Esophagus muscularis mucosa (tissue), 4 donors: Measurements from ENCODE around the gene KAZN. TPM values are rescaled to one million over a fixed set of nuclear protein-coding genes. Genes with fewer than 3 reads are reported as not detected.

ENCODE experiments used
- DNase-seq: peaks from one replicate; pipeline ENCODE4 v3.0.0-alpha.2; 2017; ENCODE audit errors: extremely low spot score
- H3K27ac ChIP-seq, 4 donors: fragments of 200-600 bp; sonication (generic); replicated peaks in 1 of 4; 1 replicate in 3 of 4; 2 replicates in 1 of 4; pipeline ENCODE4 v1.5.1; 2016 to 2019; ENCODE audit warnings: mild to moderate bottlenecking in 1 of 4
- H3K27me3 ChIP-seq, 4 donors: fragments of 200-600 bp; sonication (generic); one replicate each; pipeline versions ENCODE4 v1.5.1 to v1.6.0; 2016 to 2019
- H3K36me3 ChIP-seq, 4 donors: fragments of 200-600 bp; sonication (generic); one replicate each; pipeline ENCODE4 v1.5.1; 2016 to 2019
- H3K4me1 ChIP-seq, 4 donors: fragments of 200-600 bp; sonication (generic); one replicate each; pipeline ENCODE4 v1.5.1; 2016 to 2019
- H3K4me3 ChIP-seq, 4 donors: fragments of 200-600 bp; sonication (generic); 1 replicate in 2 of 4; 2 replicates in 2 of 4; pipeline ENCODE4 v1.5.1; 2016 to 2019; ENCODE audit warnings: mild to moderate bottlenecking in 4 of 4, moderate library complexity in 1 of 4
- H3K9me3 ChIP-seq, 4 donors: fragments of 200-600 bp; sonication (generic); 1 replicate in 3 of 4; 2 replicates in 1 of 4; pipeline ENCODE4 v1.5.1; 2016 to 2019
- CTCF ChIP-seq, 3 experiments: fragments of 200-600 bp in 2 of 3; fragments of 450-650 bp in 1 of 3; sonication (generic) in 2 of 3; IDR thresholded peaks; one replicate each; pipeline ENCODE4 v1.5.1; 2017 to 2019; ENCODE audit warnings: antibody characterized with exemption in 3 of 3, mild to moderate bottlenecking in 2 of 3, moderate library complexity in 1 of 3
- EP300 ChIP-seq: sonication (generic); formaldehyde crosslinking; IDR thresholded peaks from one replicate; pipeline ENCODE4 v1.6.1; 2017; ENCODE audit warnings: antibody characterized with exemption
- POLR2A ChIP-seq: fragments of 450-650 bp; IDR thresholded peaks from one replicate; pipeline ENCODE4 v1.6.1; 2017; ENCODE audit warnings: antibody characterized with exemption, moderate library complexity, mild to moderate bottlenecking, low read depth
- POLR2AphosphoS5 ChIP-seq, 2 donors: sonication (generic); formaldehyde crosslinking; IDR thresholded peaks; one replicate each; pipeline ENCODE4 v1.6.1; 2017; ENCODE audit warnings: antibody characterized with exemption in 2 of 2
- WGBS: methylation state at CpG from one replicate; pipeline ENCODE4 v1.1.5; 2018; 5-methylcytosine and 5-hydroxymethylcytosine counted together
- intact Hi-C: fragments of 100-400 bp; cut with DNase I; formaldehyde crosslinking; loops from one replicate; pipeline ENCODE4 v1.15.1; 2023
- total RNA-seq, 4 donors: library from RNA; depleted of rRNA; stranded (reverse); fragments of >200 nt; gene quantifications; one replicate each; pipeline versions ENCODE4 v1.1.0 to v1.2.1, GENCODE V29; 2016

KAZN gene
- total RNA-seq, 4 donors from 2014 or later = 9.9 to 14.1 (median 11.9) TPM

GRCh38 chr1:14602136-14602535 is 3.7 kb downstream of the KAZN start:
- H3K27me3 ChIP-seq = peaks cover 8 to 65% (median 21%) of the 10 kb centered on the region in 4 donors
- H3K4me3 ChIP-seq = peak overlapping the region in 1 of 4 donors; percentile 30
- DNase-seq = peak; percentile 94

GRCh38 chr1:14603645-14604044 is 5.2 kb downstream of the KAZN start:
- Histone ChIP-seq H3K4me1 (peaks cover 0 to 23% (median 20%) of the 10 kb centered on the region in 4 donors), H3K36me3 (no peaks in the 10 kb centered on the region), H3K27me3 (peaks cover 4 to 54% (median 10%) of the 10 kb centered on the region in 4 donors), H3K4me3 (no peak overlapping the region), H3K27ac (no peak overlapping the region), H3K9me3 (no peaks in the 10 kb centered on the region)
- DNase-seq = no peak
- no peak for TF ChIP-seq CTCF (IDR thresholded peaks at IDR 0.05)
- no peak for TF ChIP-seq EP300
- TF ChIP-seq POLR2A = no peak
- no peak for TF ChIP-seq POLR2AphosphoS5 (IDR thresholded peaks at IDR 0.05)
- WGBS = 82% methylated on average over 2 of the region's 2 CpGs
- intact Hi-C loops = loop anchor here (5.0 kb wide), 1 partner anchor 424 kb away; no protein-coding TSS in a partner anchor

More at GRCh38 chr1:14602136-14602535, 3.7 kb downstream of the KAZN start:
- WGBS = 19% methylated on average over 9 of the region's 9 CpGs
- H3K4me1 ChIP-seq = peaks cover 5 to 35% (median 33%) of the 10 kb centered on the region in 4 donors
- no peaks in the 10 kb centered on the region for H3K36me3 ChIP-seq
- intact Hi-C loops = loop anchor here (5.0 kb wide), 1 partner anchor 425 kb away; no protein-coding TSS in a partner anchor
- no peaks in the 10 kb centered on the region for H3K9me3 ChIP-seq
- H3K27ac ChIP-seq = peak overlapping the region in 1 of 4 donors; percentile 10
- TF ChIP-seq CTCF (IDR thresholded peaks at IDR 0.05) (no peak), EP300 (no peak)

GRCh38 chr1:14604414-14604813 is 5.9 kb downstream of the KAZN start:
- peaks cover 0 to 46% (median 3%) of the 10 kb centered on the region in 4 donors for H3K27me3 ChIP-seq
- H3K27ac ChIP-seq = no peak overlapping the region
- intact Hi-C loops = loop anchor here (5.0 kb wide), 1 partner anchor 423 kb away; no protein-coding TSS in a partner anchor
- TF ChIP-seq EP300 (no peak), POLR2AphosphoS5 (IDR thresholded peaks at IDR 0.05) (no peak), POLR2A (no peak), CTCF (IDR thresholded peaks at IDR 0.05) (no peak)
- no peak for DNase-seq
- H3K4me3 ChIP-seq = no peak overlapping the region
- H3K36me3 ChIP-seq = no peaks in the 10 kb centered on the region
- 94% methylated on average over 5 of the region's 5 CpGs for WGBS
- peaks cover 0 to 15% (median 12%) of the 10 kb centered on the region in 4 donors for H3K4me1 ChIP-seq
- no peaks in the 10 kb centered on the region for H3K9me3 ChIP-seq

GRCh38 chr1:14605945-14606344 is 7.5 kb downstream of the KAZN start:
- Histone ChIP-seq H3K4me1 (peaks cover 0 to 12% (median 9%) of the 10 kb centered on the region in 4 donors), H3K9me3 (no peaks in the 10 kb centered on the region), H3K27ac (no peak overlapping the region), H3K36me3 (no peaks in the 10 kb centered on the region), H3K27me3 (peaks cover 0 to 32% (median 0%) of the 10 kb centered on the region in 4 donors), H3K4me3 (no peak overlapping the region)
- DNase-seq = no peak
- no peak for TF ChIP-seq CTCF (IDR thresholded peaks at IDR 0.05)
- no peak for TF ChIP-seq POLR2A
- no peak for TF ChIP-seq POLR2AphosphoS5 (IDR thresholded peaks at IDR 0.05)
- no peak for TF ChIP-seq EP300
- WGBS = 100% methylated on average over 1 of the region's 1 CpG
- intact Hi-C loops = no loop called here

- Histone ChIP-seq H3K36me3 (no peaks in the 10 kb centered on the region), H3K9me3 (no peaks in the 10 kb centered on the region), H3K27me3 (peaks cover 0 to 26% (median 0%) of the 10 kb centered on the region in 4 donors), H3K27ac (no peak overlapping the region), H3K4me3 (no peak overlapping the region), H3K4me1 (peaks cover 0 to 12% (median 9%) of the 10 kb centered on the region in 4 donors)
- intact Hi-C loops = no loop called here
- no peak for TF ChIP-seq EP300
- no peak for TF ChIP-seq POLR2A
- TF ChIP-seq CTCF (IDR thresholded peaks at IDR 0.05) = no peak
- no peak for TF ChIP-seq POLR2AphosphoS5 (IDR thresholded peaks at IDR 0.05)
- no peak for DNase-seq
- 0% methylated on average over 1 of the region's 1 CpG for WGBS
Observed at GRCh38 chr1:14606632-14607031, 8.1 kb downstream of the KAZN start.
